ENCODE data around the gene WWC2.

DNA sequence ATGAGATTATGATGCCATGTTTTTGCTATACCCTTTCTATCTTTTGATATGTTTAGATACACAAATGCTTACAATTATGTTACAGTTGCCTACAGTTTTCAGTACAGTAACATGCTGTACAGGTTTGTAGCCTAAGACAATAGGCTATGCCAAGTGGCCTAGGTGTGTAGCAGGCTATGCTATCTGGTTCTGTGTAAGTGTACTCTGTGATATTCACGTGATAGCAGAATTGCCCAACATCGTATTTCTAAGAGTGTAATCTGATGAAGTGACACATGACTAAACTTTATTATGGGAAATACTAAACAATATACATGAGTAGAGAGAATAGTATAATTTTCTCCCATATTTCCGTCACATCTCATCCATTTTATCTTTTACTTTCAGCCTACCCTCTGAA, 124.0 kb downstream of the WWC2 start:
- TF ChIP-seq, protein P1, sequence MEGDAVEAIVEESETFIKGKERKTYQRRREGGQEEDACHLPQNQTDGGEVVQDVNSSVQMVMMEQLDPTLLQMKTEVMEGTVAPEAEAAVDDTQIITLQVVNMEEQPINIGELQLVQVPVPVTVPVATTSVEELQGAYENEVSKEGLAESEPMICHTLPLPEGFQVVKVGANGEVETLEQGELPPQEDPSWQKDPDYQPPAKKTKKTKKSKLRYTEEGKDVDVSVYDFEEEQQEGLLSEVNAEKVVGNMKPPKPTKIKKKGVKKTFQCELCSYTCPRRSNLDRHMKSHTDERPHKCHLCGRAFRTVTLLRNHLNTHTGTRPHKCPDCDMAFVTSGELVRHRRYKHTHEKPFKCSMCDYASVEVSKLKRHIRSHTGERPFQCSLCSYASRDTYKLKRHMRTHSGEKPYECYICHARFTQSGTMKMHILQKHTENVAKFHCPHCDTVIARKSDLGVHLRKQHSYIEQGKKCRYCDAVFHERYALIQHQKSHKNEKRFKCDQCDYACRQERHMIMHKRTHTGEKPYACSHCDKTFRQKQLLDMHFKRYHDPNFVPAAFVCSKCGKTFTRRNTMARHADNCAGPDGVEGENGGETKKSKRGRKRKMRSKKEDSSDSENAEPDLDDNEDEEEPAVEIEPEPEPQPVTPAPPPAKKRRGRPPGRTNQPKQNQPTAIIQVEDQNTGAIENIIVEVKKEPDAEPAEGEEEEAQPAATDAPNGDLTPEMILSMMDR (IDR thresholded peaks at IDR 0.05): no peak
- no peak for TF ChIP-seq POLR2A (IDR thresholded peaks at IDR 0.05)
